ENCODE measurements around the gene C20orf204. TPM values are rescaled to one million over a fixed set of nuclear protein-coding genes. Genes with fewer than 3 reads are reported as not detected.

C20orf204 gene
- total and polyA plus RNA-seq, 7 donors = 0.25 to 0.71 (median 0.52) TPM; not detected in 1

DNA sequence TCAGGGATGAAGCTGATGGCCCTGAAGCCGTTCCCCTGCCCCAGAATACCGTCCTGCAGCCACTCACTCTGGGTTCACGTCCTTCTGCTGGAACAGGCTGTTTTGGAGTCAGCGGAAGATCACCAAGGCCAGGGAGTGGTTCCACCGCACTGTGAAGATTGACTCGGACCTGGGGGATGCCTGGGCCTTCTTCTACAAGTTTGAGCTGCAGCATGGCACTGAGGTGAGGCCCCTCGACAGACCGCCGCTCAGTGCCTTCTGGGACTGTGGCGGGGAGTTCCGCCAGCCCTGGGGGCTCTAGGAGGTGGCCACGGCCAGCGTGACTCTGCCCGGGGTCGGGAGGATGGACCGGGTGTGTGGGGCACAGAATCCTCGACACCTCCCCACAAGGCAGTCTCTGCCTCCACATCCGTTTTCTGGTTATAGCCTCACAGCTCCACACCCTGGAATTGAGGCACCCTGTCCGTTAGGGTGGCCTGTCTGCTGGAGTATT is 4.1 kb upstream of the C20orf204 start:
- DNase-seq = no peak
- no peak for ATAC-seq
- H3K27me3 ChIP-seq (ENCODE audit: insufficient read depth in 3 of 3, low read length in 2 of 3) = peaks cover 0 to 6% (median 1%) of the 10 kb centered on the region in 3 donors
- intact Hi-C loops (cut with DNase I) = no loop called here
- 88 to 95% (median 91%) methylated on average over 18 to 19 of the region's 19 CpGs for WGBS, 3 donors
- no peak overlapping the region for H3K4me3 ChIP-seq
- no peaks in the 10 kb centered on the region for H3K9me3 ChIP-seq
- H3K4me1 ChIP-seq = no peaks in the 10 kb centered on the region
- H3K36me3 ChIP-seq (ENCODE audit: insufficient read depth in 1 of 2, low read depth in 1 of 2) = peaks cover 0 to 84% of the 10 kb centered on the region in 2 donors
- TF ChIP-seq, protein P1, sequence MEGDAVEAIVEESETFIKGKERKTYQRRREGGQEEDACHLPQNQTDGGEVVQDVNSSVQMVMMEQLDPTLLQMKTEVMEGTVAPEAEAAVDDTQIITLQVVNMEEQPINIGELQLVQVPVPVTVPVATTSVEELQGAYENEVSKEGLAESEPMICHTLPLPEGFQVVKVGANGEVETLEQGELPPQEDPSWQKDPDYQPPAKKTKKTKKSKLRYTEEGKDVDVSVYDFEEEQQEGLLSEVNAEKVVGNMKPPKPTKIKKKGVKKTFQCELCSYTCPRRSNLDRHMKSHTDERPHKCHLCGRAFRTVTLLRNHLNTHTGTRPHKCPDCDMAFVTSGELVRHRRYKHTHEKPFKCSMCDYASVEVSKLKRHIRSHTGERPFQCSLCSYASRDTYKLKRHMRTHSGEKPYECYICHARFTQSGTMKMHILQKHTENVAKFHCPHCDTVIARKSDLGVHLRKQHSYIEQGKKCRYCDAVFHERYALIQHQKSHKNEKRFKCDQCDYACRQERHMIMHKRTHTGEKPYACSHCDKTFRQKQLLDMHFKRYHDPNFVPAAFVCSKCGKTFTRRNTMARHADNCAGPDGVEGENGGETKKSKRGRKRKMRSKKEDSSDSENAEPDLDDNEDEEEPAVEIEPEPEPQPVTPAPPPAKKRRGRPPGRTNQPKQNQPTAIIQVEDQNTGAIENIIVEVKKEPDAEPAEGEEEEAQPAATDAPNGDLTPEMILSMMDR (IDR thresholded peaks at IDR 0.05) = no peak
- no peak overlapping the region for H3K27ac ChIP-seq

DNA sequence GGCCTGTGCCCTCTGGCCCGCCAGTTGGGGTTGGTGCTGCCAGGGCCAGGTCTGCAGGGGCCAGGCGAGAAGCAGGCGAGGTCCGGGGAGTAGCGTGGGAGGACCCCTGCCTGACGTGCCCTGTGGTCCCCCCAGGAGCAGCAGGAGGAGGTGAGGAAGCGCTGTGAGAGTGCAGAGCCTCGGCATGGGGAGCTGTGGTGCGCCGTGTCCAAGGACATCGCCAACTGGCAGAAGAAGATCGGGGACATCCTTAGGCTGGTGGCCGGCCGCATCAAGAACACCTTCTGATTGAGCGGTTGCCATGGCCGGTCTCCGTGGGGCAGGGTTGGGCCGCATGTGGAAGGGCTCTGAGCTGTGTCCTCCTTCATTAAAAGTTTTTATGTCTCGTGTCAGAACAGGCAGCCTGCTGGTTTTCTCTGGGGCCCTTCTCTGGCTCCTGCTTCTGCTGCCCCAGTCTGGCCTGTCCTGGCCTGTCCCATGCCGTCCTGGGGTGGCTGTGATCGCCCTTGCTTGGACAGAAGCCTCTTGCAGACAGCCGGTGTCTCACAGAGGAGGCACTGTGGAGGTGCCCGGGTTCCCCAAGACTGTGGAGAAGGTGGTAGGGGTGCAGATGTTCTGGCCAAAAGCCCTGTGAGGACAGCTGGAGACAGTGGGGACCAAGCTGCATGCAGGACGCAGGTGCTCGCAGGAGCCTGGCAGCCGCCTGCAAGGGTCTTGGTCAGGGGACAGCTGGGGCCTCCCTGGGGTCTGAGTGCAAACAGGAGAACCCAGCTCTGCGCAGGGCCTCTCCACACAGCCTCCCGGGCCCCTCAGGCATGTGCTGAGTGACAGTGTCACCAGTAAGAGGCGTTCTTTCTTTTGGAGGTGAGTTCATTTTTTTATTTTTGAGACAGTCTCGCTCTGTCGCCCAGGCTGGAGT is 3.0 kb upstream of the C20orf204 start:
- H3K36me3 ChIP-seq (ENCODE audit: insufficient read depth in 1 of 2, low read depth in 1 of 2) = peaks cover 0 to 73% of the 10 kb centered on the region in 2 donors
- intact Hi-C loops (cut with DNase I) = no loop called here
- peaks cover 0 to 17% (median 2%) of the 10 kb centered on the region in 3 donors for H3K27me3 ChIP-seq (ENCODE audit: insufficient read depth in 3 of 3, low read length in 2 of 3)
- WGBS, 3 donors = 87 to 89% (median 89%) methylated on average over 29 to 31 of the region's 31 CpGs
- H3K4me3 ChIP-seq = no peak overlapping the region
- H3K9me3 ChIP-seq = no peaks in the 10 kb centered on the region
- DNase-seq = no peak
- no peak for ATAC-seq
- H3K27ac ChIP-seq = no peak overlapping the region
- H3K4me1 ChIP-seq = peaks cover 3% of the 10 kb centered on the region
- TF ChIP-seq, protein P1 (IDR thresholded peaks at IDR 0.05) = no peak

DNA sequence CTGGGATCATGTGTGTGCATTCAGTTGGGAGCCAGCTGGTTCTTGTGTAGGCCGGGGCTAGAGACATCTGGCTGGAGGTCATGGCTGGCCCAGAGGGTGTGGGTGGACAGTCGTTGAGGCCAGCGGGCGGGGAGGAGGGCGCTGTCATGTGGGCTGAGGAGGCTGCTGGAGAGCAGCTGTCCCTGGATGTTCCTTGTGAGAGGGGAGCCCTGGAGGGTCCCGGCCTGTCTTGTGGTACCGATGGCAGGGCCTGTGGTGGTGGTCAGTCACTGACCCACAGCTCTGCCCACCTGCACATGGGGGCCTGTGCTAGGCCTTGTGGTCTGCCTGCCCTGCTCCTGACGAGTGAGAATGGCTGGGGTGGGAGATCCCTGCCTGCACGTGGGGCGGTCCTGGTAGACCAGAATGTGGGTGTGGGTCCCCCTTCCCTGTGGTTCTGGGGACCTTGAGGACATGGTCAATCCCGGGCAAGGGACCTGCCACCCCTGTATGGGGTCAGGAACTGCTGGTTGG is 1.9 kb upstream of the C20orf204 start:
- peaks cover 0 to 63% of the 10 kb centered on the region in 2 donors for H3K36me3 ChIP-seq (ENCODE audit: insufficient read depth in 1 of 2, low read depth in 1 of 2)
- H3K4me3 ChIP-seq = no peak overlapping the region
- peaks cover 0 to 28% (median 6%) of the 10 kb centered on the region in 3 donors for H3K27me3 ChIP-seq (ENCODE audit: insufficient read depth in 3 of 3, low read length in 2 of 3)
- DNase-seq (no peak), ATAC-seq (no peak)
- H3K9me3 ChIP-seq = no peaks in the 10 kb centered on the region
- H3K4me1 ChIP-seq = peaks cover 3% of the 10 kb centered on the region
- H3K27ac ChIP-seq = no peak overlapping the region
- intact Hi-C loops (cut with DNase I) = no loop called here
- TF ChIP-seq, protein P1 (IDR thresholded peaks at IDR 0.05) = no peak
- WGBS, 3 donors = 55 to 67% (median 57%) methylated on average over 11 of the region's 11 CpGs

DNA sequence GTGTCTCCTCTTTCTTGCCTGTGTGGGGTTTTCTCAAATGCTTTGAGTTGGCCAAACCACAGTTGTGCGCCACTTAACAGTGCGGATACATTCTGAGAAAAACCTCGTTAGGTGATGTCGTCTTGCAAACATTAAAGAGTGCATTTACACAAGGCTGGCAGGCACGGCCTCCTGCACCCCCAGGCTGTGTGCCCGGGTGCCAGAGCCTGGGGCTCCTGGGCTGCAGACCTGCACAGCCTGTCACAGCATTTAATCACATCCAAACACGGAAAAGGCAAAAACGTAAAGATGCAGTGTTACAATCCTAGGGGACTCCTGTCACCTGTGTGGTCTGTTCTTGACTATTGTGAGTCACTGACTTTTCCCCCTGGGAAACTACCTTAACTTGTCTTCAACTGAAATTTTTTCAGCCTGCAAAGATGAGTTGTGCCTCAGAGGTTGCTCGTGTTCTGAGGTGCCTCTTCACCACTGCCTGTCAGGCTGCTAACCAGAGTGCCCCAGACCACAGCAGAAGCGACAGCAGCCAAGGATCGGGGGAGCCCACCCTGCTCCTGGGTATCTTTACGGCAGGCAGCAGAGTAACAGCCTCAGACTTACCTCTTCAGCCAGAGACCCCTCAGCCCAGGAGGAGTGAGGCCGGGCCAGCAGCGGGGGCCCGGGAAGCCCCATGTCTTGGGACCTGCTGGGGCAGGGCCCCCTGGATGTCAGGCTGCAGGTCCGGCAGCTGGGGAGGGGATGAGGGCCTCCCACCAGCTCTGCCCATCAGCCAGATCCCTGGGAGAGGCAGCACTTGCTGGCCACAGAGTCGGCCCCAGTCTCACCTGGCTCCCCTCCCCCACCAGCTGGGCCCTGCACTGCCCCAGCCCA is 683 bp upstream of the C20orf204 start:
- H3K27ac ChIP-seq = no peak overlapping the region
- H3K27me3 ChIP-seq (ENCODE audit: insufficient read depth in 3 of 3, low read length in 2 of 3) = peaks cover 0 to 40% (median 11%) of the 10 kb centered on the region in 3 donors
- 79 to 85% (median 83%) methylated on average over 17 of the region's 17 CpGs for WGBS, 3 donors

More for the DNA sequence above, 683 bp upstream of the C20orf204 start:
- ATAC-seq (no peak), DNase-seq (no peak)
- H3K36me3 ChIP-seq (ENCODE audit: insufficient read depth in 1 of 2, low read depth in 1 of 2) = peaks cover 0 to 50% of the 10 kb centered on the region in 2 donors
- TF ChIP-seq, protein P1 (IDR thresholded peaks at IDR 0.05) = no peak
- no peak overlapping the region for H3K4me3 ChIP-seq
- intact Hi-C loops (cut with DNase I) = loop anchor here in 1 of 2 donors (5.0 kb wide), 1 partner anchor 87 kb away; no protein-coding TSS in a partner anchor
- no peaks in the 10 kb centered on the region for H3K9me3 ChIP-seq
- H3K4me1 ChIP-seq = peaks cover 10% of the 10 kb centered on the region
